Measurements from ENCODE around the gene SMARCB1.

Gene SMARCB1

DNA sequence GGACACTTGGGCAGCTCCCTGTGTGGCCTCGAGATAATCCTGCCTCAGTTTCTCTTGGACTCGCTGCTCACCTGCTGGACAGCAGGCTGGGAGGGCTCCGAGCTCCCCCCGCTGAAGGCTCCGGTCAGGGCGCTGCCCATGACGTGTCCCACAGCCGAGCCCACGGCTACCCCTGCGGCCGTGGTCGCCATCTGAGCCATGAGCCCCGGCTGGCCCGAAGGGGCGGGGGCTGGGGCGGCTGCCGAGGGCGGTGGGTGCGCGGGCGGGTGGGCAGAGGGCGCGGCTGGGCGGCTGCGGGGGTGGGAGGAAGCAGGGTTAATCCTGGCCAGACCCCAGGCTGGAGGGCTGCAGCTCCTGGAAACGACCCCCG lies 19.5 kb upstream of the SMARCB1 start:
- no peak for DNase-seq (ENCODE audit: low read depth)
- H3K4me3 ChIP-seq (ENCODE audit: control insufficient read depth, low read depth, low read length): peak overlapping the region; percentile 60
- TF ChIP-seq, protein P1, sequence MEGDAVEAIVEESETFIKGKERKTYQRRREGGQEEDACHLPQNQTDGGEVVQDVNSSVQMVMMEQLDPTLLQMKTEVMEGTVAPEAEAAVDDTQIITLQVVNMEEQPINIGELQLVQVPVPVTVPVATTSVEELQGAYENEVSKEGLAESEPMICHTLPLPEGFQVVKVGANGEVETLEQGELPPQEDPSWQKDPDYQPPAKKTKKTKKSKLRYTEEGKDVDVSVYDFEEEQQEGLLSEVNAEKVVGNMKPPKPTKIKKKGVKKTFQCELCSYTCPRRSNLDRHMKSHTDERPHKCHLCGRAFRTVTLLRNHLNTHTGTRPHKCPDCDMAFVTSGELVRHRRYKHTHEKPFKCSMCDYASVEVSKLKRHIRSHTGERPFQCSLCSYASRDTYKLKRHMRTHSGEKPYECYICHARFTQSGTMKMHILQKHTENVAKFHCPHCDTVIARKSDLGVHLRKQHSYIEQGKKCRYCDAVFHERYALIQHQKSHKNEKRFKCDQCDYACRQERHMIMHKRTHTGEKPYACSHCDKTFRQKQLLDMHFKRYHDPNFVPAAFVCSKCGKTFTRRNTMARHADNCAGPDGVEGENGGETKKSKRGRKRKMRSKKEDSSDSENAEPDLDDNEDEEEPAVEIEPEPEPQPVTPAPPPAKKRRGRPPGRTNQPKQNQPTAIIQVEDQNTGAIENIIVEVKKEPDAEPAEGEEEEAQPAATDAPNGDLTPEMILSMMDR (conservative IDR thresholded peaks at IDR 0.05; ENCODE audit: control insufficient read depth, insufficient read depth, low read depth, low read length): no peak

DNA sequence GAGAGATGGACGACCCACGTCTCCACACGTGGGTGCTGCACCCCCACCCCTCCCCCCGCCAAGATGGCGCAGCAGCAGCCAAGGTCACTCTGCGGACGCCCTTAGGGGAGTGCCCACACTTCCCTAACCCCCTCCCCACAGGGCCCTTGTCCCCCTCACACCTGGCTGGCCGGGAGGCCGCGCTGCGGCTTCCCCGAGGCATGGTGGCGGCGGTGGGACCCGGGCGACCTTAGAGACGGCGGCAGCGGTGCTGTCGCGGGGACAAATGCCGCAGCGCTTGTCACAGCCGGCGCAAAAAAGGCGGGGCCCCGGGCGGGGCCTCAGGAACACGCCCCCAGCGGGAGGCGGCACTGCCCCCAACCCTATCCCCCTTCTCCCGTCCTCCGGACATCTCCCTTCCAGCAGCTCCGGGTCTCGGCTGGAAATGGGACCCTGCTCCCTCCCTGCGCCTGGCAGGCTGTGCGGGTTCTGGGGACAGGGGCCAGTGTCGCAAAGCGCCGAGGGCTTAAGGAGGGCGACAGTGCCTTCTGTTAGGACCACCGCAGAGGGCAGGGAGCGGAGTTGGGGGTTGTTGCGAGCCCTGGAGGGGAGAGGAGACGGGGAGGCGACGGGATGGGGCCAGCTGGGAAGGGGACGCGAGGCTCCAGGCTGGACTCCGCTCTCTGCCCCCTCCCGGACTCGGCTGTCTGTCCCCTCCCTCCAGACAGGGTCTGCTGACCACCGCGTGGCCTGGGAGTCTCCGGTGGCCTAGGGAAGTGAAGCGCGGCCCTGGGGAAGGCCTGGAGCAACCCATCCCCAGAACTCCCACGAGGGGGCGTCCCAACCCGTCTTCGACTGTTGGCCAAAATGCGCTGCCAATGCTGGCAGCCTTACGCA lies 18.9 kb upstream of the SMARCB1 start, which contains the start of gene CHCHD10:
Gene CHCHD10, minus strand, starts transcription at position 300 of the 876 bp plus-strand sequence. Its CDS starts 98 bp downstream, at position 202.
- TF ChIP-seq, protein P1 (conservative IDR thresholded peaks at IDR 0.05; ENCODE audit: control insufficient read depth, insufficient read depth, low read depth, low read length): peak; percentile 71
- DNase-seq (ENCODE audit: low read depth): peak; percentile 74
- peak within 1 kb of the TSS; percentile 60 for H3K4me3 ChIP-seq (ENCODE audit: control insufficient read depth, low read depth, low read length)

DNA sequence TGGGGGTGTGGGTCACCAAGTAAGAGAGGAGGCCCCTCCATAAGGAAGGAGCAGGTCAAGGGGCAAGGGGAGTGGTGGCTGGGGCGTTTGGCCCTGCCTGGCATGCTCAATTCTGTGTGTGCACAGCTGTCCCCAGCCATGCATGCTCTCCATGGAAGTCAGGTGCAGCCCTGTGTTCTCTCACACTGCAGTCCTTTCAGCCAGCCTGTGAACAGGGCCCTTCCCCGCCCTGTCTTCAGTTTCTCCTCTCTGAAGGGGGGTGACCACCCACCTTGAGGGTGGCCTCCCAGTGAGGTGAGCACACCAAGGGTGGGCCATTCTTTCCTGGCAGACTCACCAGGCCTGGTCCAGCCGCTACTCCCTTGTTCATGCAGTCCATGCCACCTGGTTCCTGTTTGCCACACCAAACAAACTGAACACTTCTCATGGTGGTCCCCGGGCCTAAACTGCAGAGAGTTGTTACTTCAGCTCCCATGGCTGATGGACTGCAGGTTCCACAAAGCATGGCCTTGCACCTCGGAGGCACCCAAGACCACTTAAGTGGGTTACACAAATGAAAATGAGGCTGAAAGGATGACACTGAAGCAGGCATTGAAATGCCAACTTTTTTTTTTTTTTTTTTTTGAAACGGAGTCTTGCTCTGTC lies 17.3 kb upstream of the SMARCB1 start:
- no peak overlapping the region for H3K4me3 ChIP-seq (ENCODE audit: control insufficient read depth, low read depth, low read length)
- DNase-seq (ENCODE audit: low read depth): no peak
- TF ChIP-seq, protein P1 (conservative IDR thresholded peaks at IDR 0.05; ENCODE audit: control insufficient read depth, insufficient read depth, low read depth, low read length): no peak

DNA sequence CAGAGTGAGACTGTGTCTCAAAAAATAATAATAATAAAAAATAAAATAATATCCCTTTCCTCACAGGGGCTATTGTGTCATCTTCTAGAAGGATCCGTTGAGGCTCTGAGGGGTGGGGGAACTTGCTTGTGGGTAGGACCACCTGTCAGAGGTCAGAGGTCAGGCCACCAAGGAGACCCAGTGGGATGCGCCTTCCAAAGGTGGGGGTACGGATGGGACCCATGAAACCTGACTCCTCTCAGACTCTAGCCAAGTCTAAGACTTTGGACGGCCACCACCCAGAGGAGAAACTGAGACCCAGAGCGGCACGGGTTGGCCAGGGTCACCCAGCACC lies 14.5 kb upstream of the SMARCB1 start:
- peak overlapping the region; percentile 37 for H3K4me3 ChIP-seq (ENCODE audit: control insufficient read depth, low read depth, low read length)
- TF ChIP-seq, protein P1 (conservative IDR thresholded peaks at IDR 0.05; ENCODE audit: control insufficient read depth, insufficient read depth, low read depth, low read length): no peak
- no peak for DNase-seq (ENCODE audit: low read depth)

DNA sequence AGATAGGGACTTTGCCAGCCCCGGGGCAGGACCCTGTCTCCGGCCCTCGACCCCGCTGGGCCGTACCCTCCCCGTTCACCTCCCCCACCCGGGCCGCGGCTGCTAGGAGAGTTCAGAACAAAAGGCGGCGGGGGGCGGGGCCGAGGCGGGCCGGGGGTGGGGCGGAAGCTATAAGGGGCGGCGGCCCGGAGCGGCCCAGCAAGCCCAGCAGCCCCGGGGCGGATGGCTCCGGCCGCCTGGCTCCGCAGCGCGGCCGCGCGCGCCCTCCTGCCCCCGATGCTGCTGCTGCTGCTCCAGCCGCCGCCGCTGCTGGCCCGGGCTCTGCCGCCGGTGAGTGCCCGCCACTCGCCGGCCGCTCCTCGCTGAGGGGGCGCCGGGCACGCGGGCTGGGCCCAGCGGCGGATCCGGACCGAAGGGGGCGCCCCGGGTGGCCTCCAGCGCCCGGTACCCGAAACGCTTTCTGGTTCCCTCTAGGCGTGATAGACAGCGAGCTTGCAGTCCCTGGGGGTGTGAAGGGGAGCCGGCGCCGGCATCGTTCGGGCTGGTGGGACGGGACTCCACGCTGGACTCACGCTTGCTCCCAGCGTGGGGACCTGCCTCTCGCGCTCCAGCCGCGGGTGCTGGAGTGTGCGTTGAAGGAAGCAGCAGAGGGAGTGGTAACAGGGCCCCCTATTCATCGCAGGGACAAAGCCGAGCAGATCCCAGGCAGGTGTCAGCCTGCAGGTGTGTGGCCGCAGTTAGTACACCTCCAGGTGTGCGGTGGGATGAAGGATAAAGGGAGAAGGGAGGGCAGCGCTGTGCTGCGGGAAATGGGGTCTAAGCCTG lies 13.9 kb upstream of the SMARCB1 start, which contains the start of gene MMP11:
Gene MMP11, plus strand, starts transcription at position 201 of the 825 bp plus-strand sequence. Its CDS starts 22 bp downstream, at position 223.
- TF ChIP-seq, protein P1 (conservative IDR thresholded peaks at IDR 0.05; ENCODE audit: control insufficient read depth, insufficient read depth, low read depth, low read length): no peak
- H3K4me3 ChIP-seq (ENCODE audit: control insufficient read depth, low read depth, low read length): peak within 1 kb of the TSS; percentile 37
- DNase-seq (ENCODE audit: low read depth): no peak

DNA sequence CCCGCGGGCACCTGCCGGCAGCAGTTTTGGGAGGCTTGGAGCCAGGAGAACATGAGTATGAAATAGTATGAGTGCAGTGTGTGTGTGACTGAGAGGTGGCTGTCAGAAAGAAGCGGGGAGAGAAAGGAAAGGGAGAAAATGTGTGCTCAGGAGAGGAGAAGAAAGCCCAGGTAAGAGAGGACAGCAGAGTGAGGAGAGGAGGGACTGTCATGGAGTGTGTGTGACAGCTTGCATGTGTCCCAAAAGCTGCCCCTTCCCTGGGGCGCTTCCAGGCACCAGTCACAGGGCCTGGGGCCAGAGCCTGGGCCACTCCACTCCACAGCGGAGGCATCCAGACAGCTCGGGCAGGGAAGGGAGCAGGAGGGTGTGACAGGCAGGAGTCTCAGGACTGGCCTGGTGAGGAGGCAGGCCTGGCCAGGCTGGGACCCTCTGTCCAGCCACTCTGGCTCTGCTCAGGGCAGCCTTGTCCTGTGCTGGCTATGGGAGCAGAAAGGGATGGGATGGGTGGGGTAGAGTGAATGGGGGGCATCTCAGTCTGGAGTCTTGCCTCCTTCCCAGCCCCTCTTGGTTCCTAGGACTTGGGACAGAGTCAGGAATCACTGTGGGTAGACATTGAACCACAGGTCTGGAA lies 13.2 kb upstream of the SMARCB1 start:
- TF ChIP-seq, protein P1 (conservative IDR thresholded peaks at IDR 0.05; ENCODE audit: control insufficient read depth, insufficient read depth, low read depth, low read length): no peak
- no peak for DNase-seq (ENCODE audit: low read depth)
- H3K4me3 ChIP-seq (ENCODE audit: control insufficient read depth, low read depth, low read length): no peak overlapping the region
